DMS53 treated with DMSO at 0.1 percent for 48 hours (cell line): ENCODE results near the gene POLE.

Source experiments
- DNase-seq: peaks from one replicate; lab custom pipeline; 2025; ENCODE audit not compliant: unreplicated experiment; lab: John Stamatoyannopoulos, UW

POLE gene

DNA sequence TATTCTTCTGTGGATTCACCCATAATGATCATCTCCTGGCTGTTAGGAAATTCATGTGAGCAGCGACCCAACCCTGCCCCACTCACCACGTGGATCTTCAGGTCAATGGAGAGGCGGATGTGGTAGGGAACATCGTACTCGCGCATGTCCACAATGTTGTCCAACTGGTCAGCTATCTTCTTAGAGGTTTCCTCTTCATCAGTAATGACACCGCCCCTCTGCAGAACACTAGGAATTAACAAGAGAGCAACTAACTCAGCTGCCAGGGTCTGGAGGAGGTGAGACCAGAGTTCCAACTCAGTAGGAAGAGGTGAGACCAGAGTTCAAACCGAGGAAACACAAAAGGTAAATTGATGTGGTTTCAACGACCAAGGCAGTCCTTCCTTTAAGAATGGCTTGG lies 9.7 kb downstream of the POLE start:
- DNase-seq, result no peak

- no peak for DNase-seq
These were observed 11.2 kb downstream of the POLE start for GRCh38 chr12:132675757-132676432.

DNA sequence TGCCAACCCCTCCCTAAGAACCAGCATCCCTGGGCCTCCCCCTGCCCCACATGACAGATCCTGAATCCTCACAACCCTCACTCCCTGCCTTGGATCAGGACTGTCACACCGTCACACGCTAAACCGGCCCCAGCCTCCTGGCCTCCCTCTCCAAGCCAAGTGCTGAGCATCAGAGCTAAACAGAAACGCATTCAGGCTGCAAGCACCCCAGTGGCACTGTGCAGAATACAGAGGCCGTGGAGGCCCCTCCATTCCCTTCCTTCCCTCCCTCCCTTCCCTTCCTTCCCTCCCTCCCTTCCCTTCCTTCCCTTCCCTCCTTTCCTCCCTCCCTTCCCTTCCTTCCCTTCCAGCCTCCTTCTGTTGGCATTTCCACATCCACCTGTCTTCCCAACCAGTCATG lies 12.6 kb downstream of the POLE start:
- no peak for DNase-seq

DNA sequence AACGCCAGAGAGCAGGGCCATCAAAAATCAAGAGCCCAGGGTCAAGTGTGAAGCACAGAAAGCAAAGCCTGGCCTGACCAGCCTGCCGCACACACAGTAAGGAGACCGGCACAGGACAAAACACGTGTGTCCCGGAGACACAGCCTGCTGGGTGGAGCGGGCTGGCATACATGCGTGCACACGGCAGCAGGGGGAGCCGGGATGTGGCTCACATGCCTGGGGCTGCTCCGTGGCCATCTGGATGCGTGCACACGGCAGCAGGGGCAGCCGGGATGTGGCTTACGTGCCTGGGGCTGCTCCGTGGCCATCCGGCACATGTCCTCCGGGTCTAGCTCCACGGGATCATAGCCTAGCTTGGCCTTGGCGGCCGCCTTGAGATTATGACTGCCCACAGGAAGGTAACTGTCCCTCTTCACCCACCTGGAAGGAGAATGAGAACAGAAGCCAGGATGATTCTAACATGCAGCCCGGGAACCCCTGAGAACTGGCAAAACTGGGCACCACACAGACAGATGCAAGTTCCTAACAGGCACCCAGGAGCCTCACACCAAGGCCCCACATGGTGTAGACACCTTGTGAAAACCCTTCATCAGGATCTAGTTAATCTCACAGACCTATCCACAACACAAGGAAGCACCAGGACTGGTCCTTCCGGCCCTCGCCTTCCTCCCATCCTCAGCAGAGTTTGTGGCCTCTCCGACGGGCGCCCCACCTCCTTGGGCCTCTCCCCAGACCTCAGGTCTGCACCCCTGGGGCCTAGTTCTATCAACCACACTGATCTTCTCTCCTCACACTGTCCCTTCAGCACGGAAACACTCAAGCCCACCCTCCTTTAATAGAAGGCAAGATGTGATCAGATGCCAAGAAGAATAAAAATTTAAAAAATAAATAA lies 13.6 kb downstream of the POLE start:
- no peak for DNase-seq

- no peak for DNase-seq
These were observed 14.5 kb downstream of the POLE start for GRCh38 chr12:132672678-132673077.

GRCh38 chr12:132672116-132672515 lies 15.0 kb downstream of the POLE start:
- DNase-seq, result no peak

GRCh38 chr12:132669166-132669879 lies 17.8 kb downstream of the POLE start:
- no peak for DNase-seq

DNA sequence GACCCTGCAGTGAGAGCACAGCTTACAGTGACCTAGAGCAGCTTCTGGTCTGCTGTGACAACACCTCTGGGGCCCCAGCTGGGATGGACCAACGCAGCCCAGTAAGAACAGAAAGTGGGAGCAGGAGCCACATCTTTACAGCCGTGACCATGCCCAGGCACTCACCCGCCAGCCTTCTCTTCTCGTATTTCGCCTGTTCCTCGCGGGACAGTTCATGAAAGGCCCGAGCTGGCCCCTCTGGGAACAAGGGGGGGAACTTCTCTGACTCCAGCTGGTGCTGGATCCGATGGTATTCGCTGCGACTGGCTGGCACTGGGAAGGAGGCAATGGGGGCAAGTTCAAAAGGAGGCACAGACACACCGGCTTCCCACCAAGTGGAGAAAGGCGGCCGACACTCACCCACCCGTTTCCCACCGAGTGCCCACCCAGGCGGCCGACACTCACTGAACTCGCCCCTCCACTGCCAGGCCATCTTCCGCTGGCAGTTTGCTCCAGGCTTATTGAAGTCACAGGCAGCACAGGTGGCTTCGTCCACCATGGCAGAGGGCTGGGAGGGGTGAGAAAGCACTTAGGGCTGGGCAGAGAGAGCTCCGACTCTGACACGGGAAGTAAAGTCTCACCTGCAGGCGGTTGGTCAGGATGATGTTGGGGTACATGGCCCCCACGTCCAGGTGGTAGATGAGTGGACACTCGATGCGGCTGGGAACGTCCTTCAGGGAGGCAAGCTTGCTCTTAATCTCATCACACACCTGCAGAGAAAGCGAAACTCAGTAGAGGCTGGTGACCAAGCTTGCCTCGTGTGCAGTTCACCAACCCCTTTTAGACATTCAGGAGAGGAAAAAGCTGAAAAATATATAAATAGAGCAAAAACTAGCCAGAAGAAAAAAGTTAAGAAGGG lies 18.7 kb downstream of the POLE start:
- DNase-seq, result no peak

DNA sequence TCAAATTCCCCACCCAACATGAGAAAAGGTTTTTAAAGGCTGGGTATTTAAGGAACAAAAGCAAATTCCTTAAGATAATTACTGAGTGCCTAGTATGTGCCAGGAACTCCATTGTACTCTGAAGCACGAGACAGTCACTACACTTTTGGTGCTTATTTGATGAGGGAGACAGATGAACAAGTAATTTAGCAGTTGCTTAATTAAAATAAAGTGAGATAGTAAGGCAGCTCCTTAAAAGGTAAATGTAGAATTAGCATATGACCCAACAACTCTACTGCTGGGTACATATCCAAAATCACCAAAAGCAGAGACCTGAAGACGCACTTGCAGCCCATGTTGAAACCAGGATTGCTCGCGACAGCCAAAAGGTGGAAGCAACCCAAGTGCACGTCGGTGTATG lies 21.3 kb downstream of the POLE start:
- no peak for DNase-seq

DNA sequence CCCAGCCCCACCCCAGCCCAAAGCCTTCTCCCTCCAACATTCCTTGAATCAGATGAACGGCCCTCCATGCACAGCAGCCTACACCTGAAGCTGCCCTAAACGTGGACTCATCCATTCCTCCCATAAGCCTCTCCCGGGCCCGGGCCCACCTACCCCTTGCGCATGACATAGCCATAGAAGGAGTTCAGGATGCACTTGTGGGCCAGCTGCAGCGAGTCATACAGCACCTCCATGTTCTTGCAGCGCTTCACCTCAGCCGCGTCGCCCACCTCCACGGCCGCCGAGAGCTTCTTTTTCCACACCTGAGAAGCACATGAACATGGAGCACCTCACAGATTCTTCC lies 22.0 kb downstream of the POLE start:
- no peak for DNase-seq

GRCh38 chr12:132664206-132665148 lies 22.7 kb downstream of the POLE start:
- no peak for DNase-seq

- DNase-seq, result no peak
These were observed 24.0 kb downstream of the POLE start for GRCh38 chr12:132662901-132663755.

DNA sequence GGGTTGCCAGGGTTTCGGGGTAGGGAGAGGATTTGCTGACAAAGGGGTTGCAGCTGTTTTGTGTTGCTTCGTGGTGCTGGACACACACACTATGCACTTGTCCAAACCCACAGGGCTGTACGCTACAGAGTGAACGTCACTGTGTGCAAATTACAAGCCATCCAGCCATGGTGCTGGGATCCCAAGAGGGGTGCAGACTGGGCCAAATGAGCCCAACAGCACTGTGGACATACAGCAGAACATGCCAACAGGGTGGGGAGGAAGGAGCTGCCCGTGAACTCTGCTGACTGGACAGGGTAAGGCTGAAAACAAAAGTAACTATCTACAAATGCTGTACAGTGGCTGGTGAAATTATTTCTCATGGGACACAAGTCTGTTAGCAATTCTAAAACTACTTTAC lies 25.2 kb downstream of the POLE start:
- DNase-seq, result no peak

GRCh38 chr12:132660996-132661395 lies 26.1 kb downstream of the POLE start:
- no peak for DNase-seq

DNA sequence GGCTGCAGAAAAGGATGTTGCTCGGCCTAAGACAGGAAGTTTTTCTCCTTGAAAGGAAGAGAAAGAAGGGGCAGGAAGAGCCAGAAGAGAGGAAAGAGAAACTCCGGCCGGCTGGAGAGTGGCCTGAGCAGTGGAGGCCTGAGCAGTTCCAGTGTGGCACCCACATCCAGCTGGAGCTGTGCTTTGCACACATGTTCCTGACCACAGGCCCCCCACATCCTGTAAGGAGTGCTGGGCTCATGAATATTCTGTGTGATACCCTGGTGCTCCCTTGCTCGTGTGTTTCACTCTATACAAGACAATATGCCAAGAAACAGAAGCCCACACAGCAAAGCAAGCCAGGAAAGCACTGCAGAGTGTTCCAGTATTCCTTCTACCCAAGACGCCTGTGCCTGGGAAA lies 27.1 kb downstream of the POLE start:
- DNase-seq, result no peak

DNA sequence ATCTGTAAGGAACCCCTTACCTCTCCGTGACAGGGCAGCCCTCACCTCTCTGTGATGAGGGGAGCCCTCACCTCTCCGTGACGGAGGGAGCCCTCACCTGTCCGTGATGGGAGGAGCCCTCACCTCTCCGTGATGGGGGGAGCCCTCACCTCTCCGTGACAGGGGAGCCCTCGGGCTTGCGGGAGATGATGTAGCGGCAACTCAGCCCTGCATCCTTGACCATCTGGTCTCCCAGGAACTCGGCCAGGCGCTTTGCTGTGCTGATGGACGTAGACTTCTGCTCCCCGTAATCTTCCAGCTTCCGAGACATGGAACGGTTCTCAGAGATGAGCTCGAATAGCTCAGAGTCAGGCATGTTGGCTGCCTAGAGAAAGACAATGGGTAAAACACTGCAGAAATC lies 28.0 kb downstream of the POLE start:
- no peak for DNase-seq

DNA sequence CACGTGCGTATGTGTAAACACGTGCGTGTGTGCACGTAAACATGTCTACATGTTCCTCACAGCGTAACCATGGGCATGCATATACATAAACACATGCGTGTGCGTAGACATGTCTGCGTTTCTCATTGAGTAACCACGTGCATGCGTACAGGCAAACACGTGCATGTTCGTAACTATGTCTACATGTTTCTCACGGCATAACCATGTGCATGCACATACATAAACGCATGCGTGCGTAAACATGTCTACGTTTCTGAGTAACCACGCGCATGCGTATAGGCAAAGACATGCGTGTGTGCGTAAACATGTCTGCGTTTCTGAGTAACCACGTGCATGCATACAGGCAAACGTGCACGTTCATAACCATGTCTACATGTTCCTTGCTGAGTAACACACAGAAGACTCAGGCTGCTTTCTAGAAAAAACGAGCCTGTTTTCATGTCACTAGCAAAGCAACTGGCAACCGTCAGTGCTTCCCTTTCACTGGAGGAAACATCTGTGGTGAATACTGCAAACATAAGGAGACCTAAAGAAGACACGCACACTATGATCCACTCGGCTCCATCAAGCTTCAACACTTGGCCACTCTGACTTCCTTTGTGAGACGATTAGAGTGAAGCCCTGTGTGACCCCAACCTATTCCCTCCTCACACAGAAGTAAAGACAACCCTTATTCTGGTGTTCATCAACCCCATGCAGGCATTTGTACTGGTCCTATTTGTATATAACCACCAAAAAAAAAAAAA lies 28.8 kb downstream of the POLE start:
- DNase-seq, result no peak

- DNase-seq, result no peak
These were observed 30.0 kb downstream of the POLE start for GRCh38 chr12:132657004-132657727.
